Epithelial cell of esophagus (primary cell): ENCODE results near the gene PDGFB.
A peak's percentile ranks its signal among the peaks of the same experiment; 100 is the strongest.

Experiments
- DNase-seq: peaks from one replicate; pipeline ENCODE4 v3.0.0; 2010; ENCODE audit warnings: low read depth
- H3K4me3 ChIP-seq: 2 replicates; pipeline ENCODE4 v1.5.1; 2011; ENCODE audit warnings: mild to moderate bottlenecking, low read length, control low read depth
- TF ChIP-seq, protein P1 (sequence below): IDR thresholded peaks from 2 replicates; pipeline ENCODE4 v1.5.1; 2011; ENCODE audit warnings: low read depth, mild to moderate bottlenecking, low read length, control low read depth, inconsistent platforms; ENCODE audit not compliant: insufficient read depth; ENCODE audit errors: missing control alignments

PDGFB gene

DNA sequence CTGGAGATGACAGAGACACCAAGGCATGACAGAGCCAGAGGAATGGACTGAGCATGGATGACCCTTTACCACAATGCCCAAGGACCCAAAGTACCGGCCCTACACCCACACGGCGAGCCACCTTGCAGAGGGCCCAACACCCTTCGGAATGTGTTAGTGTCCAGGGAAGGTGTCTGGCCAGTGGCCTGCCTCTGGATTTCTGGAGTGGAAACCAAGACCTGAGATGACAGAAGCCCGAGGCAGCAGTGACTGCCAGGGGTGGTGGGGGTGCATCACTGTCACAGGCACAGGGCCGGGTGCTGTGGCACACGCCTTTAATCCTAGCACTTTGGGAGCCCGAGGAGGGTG is 28.7 kb downstream of the PDGFB start:
- DNase-seq = no peak
- TF ChIP-seq, protein P1, sequence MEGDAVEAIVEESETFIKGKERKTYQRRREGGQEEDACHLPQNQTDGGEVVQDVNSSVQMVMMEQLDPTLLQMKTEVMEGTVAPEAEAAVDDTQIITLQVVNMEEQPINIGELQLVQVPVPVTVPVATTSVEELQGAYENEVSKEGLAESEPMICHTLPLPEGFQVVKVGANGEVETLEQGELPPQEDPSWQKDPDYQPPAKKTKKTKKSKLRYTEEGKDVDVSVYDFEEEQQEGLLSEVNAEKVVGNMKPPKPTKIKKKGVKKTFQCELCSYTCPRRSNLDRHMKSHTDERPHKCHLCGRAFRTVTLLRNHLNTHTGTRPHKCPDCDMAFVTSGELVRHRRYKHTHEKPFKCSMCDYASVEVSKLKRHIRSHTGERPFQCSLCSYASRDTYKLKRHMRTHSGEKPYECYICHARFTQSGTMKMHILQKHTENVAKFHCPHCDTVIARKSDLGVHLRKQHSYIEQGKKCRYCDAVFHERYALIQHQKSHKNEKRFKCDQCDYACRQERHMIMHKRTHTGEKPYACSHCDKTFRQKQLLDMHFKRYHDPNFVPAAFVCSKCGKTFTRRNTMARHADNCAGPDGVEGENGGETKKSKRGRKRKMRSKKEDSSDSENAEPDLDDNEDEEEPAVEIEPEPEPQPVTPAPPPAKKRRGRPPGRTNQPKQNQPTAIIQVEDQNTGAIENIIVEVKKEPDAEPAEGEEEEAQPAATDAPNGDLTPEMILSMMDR = no peak
- no peak overlapping the region for H3K4me3 ChIP-seq

DNA sequence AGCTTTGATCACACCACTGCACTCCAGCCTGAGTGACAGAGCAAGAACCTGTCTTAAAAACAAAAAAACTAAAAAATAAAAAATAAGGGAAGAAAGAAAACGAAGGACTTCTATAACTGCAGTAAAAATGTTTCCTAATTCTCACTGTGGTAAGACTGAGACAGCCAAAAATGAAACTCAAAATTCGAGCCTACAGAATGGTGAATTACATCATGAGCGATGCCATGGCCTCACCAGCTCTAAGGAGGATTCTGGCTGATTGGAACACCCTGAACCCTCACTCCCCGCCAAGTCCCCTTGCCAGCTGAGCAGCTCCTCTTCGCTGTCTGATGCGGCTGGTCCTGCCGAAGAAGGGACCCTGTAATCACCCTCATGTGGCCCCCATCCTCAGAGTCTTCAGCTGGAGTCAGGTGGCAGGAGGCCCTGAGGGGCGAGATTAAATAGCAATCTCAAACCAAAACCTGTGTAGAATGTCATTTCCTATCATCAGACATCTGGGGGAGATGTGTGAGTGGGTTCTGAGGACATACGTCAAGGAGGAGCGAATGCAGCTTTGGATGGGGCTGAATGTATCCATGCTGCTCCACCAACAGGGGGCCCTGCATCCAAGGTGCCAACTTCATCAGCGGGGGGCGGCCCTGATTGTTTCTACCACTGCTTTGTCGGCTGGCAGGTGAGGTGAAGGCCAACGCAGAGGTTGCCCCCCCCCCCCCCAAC is 29.2 kb downstream of the PDGFB start:
- no peak overlapping the region for H3K4me3 ChIP-seq
- DNase-seq = no peak
- TF ChIP-seq, protein P1 = peak; percentile 24

DNA sequence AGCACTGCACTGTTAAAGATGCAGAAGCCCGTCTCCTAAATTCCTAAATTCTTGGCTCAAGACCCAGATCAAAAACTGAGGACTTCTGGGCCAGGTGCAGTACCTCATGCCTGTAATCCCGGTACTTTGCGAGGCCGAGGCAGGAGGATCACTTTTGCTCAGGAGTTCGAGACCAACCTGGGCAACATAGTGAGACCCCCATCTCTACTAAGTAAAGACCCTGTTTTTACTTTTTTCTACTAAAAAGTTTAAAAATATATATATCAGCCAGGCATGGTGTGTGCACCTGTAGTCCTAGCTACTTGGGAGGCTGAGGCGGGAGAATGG is 29.7 kb downstream of the PDGFB start:
- TF ChIP-seq, protein P1 = no peak
- DNase-seq = no peak

DNA sequence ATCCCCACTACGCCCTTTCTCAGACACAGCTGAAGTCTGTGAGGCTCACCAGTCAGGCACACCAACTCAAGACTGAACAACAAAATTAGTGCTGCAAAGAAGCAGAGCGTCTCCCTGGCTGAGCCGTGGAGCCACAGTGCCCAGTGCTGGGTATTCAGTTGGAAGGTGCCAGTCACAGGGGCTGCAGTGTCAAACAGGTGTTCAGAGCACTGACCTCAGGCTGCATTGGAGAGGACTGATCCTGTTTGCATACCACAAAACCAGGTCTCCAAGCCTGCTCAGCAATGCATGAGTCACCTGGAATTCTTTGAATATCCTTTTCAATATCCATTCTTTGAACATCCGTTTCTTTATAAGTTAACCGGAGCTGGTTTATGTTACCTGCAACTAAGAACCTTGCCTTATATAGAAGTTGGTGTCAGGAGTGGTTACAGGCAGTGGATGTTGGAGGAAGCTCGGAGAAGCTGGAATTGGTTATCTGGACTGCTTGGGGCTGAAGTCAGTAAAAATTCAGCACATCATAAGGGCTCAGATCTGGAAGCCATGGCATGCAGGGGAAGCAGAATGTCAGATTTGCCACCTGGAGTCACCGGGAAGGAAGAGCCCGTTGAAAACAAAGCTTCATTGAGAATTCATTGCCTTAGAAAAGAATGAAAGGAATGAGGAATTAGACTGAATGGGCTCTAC is 30.3 kb downstream of the PDGFB start:
- TF ChIP-seq, protein P1 = no peak
- no peak overlapping the region for H3K4me3 ChIP-seq
- DNase-seq = peak; percentile 88

More for the DNA sequence above, 29.7 kb downstream of the PDGFB start:
- no peak overlapping the region for H3K4me3 ChIP-seq

DNA sequence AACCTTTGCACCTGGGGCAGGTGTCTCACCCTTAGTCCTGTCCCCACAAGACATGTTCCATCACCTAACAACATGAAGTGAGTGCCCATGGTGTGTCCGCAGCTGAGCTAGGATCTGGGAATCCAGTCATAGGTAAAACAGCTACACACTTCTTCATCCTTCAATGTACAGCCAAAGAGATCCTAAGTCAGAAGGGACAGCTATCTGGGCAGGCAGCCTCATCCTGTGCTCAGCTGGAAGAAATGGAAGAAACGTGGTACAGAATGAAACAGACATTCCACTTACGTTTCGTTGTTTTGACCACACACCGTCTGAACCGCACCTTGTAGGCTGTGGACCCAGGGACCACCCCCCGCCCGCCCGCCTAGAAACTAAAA is 30.8 kb downstream of the PDGFB start:
- no peak for DNase-seq
- no peak overlapping the region for H3K4me3 ChIP-seq
- TF ChIP-seq, protein P1 = no peak

DNA sequence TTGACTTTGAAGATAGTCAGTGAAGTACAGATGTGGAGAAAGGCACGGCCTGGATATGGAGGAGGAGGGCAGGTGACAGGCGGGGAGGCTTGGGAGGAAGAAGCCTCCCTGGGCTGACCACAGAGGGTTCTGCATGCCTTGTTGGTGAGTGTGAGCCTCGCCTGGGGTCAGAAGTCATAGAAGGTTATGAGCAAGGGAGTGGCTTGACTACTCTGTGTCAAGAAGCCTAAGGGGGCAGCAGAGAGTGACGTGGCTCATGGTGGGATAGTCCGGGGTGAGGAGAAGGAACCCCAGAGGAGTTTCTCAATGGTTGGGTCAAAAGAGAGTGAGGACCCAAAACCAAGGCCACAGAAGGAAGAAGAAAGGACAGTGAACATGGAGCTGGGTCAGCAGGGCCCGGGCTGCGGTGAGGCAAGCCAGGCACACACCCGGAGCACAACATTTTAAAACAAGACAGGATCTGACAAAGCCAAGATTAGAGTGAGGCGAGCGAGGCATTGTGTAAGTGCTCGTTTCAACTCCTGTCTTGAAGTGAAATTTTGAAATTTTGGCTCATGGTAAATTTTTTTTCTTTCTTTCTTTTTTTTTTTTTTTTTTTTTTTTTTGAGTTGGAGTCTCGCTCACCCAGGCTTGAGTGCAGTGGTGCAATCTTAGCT is 31.9 kb downstream of the PDGFB start:
- no peak overlapping the region for H3K4me3 ChIP-seq
- DNase-seq = peak; percentile 51
- TF ChIP-seq, protein P1 = no peak

DNA sequence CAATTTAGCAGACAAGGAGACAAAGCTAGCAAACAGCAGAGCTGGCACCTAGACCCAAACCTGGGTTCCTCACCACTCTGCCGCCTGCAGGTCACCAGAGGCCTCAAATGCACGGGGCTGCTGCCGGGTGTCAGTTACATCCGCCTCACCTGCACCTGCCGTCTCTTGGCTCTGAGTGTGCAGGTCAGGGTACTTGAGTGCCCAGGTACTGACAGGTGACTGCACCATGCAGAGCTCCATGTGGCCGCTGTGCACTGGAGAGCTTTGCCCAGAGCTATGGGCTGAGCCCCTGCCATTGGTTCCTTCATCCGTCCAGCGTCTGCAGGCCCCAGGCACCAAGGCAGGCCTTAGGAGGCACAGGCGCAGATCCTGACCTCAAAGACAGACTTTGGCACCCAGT is 35.0 kb downstream of the PDGFB start:
- TF ChIP-seq, protein P1 = no peak
- H3K4me3 ChIP-seq = no peak overlapping the region
- DNase-seq = no peak
